ENCODE data around the gene SP1. TPM values are rescaled to one million over a fixed set of nuclear protein-coding genes. Genes with fewer than 3 reads are reported as not detected.

SP1 gene
- total RNA-seq, 1 donor: 50.3 TPM

GRCh38 chr12:53456654-53457366 lies 76.8 kb downstream of the SP1 start:
- Histone ChIP-seq H3K79me2 (ENCODE audit: insufficient read depth, low read length) (peaks cover 97% of the 10 kb centered on the region), H3K27ac (ENCODE audit: low read depth, low read length) (no peak overlapping the region), H3K4me1 (ENCODE audit: insufficient read depth, low read length) (peaks cover 21% of the 10 kb centered on the region), H3K4me2 (ENCODE audit: insufficient read depth, low read length) (no peak overlapping the region), H2AFZ (ENCODE audit: low read length) (no peak overlapping the region), H3K27me3 (ENCODE audit: insufficient read depth, low read length) (no peaks in the 10 kb centered on the region), H4K20me1 (ENCODE audit: insufficient read depth, low read length) (peaks cover 62% of the 10 kb centered on the region), H3K4me3 (ENCODE audit: insufficient read depth, low read length) (no peak overlapping the region), H3K36me3 (ENCODE audit: insufficient read depth, low read length) (peaks cover 78% of the 10 kb centered on the region), H3K9me3 (ENCODE audit: low read depth, low read length) (no peaks in the 10 kb centered on the region)
- DNase-seq (ENCODE audit: insufficient read length, low spot score, missing footprints): no peak
- no peak for TF ChIP-seq CTCF (IDR thresholded peaks at IDR 0.05; ENCODE audit: extremely low read depth, low read depth, low read length)

GRCh38 chr12:53459097-53459496 lies 79.1 kb downstream of the SP1 start:
- no peak for TF ChIP-seq CTCF (IDR thresholded peaks at IDR 0.05; ENCODE audit: extremely low read depth, low read depth, low read length)
- peaks cover 100% of the 10 kb centered on the region for H3K79me2 ChIP-seq (ENCODE audit: insufficient read depth, low read length)
- H3K4me3 ChIP-seq (ENCODE audit: insufficient read depth, low read length): no peak overlapping the region
- H3K36me3 ChIP-seq (ENCODE audit: insufficient read depth, low read length): peaks cover 100% of the 10 kb centered on the region
- H3K27ac ChIP-seq (ENCODE audit: low read depth, low read length): no peak overlapping the region
- H3K4me1 ChIP-seq (ENCODE audit: insufficient read depth, low read length): peaks cover 8% of the 10 kb centered on the region
- H3K27me3 ChIP-seq (ENCODE audit: insufficient read depth, low read length): no peaks in the 10 kb centered on the region
- no peak overlapping the region for H3K4me2 ChIP-seq (ENCODE audit: insufficient read depth, low read length)
- no peaks in the 10 kb centered on the region for H3K9me3 ChIP-seq (ENCODE audit: low read depth, low read length)
- peaks cover 64% of the 10 kb centered on the region for H4K20me1 ChIP-seq (ENCODE audit: insufficient read depth, low read length)
- no peak for DNase-seq (ENCODE audit: insufficient read length, low spot score, missing footprints)
- no peak overlapping the region for H2AFZ ChIP-seq (ENCODE audit: low read length)

- H3K9me3 ChIP-seq (ENCODE audit: low read depth, low read length): no peaks in the 10 kb centered on the region
- no peaks in the 10 kb centered on the region for H3K4me1 ChIP-seq (ENCODE audit: insufficient read depth, low read length)
- DNase-seq (ENCODE audit: insufficient read length, low spot score, missing footprints): no peak
- peaks cover 58% of the 10 kb centered on the region for H4K20me1 ChIP-seq (ENCODE audit: insufficient read depth, low read length)
- no peak overlapping the region for H3K27ac ChIP-seq (ENCODE audit: low read depth, low read length)
- H3K79me2 ChIP-seq (ENCODE audit: insufficient read depth, low read length): peaks cover 99% of the 10 kb centered on the region
- peaks cover 99% of the 10 kb centered on the region for H3K36me3 ChIP-seq (ENCODE audit: insufficient read depth, low read length)
- H2AFZ ChIP-seq (ENCODE audit: low read length): no peak overlapping the region
- no peaks in the 10 kb centered on the region for H3K27me3 ChIP-seq (ENCODE audit: insufficient read depth, low read length)
- no peak overlapping the region for H3K4me3 ChIP-seq (ENCODE audit: insufficient read depth, low read length)
- no peak for TF ChIP-seq CTCF (IDR thresholded peaks at IDR 0.05; ENCODE audit: extremely low read depth, low read depth, low read length)
- H3K4me2 ChIP-seq (ENCODE audit: insufficient read depth, low read length): no peak overlapping the region
Measured at GRCh38 chr12:53461059-53461458, 81.1 kb downstream of the SP1 start.

- no peak for DNase-seq (ENCODE audit: insufficient read length, low spot score, missing footprints)
- no peak overlapping the region for H3K27ac ChIP-seq (ENCODE audit: low read depth, low read length)
- peaks cover 99% of the 10 kb centered on the region for H3K79me2 ChIP-seq (ENCODE audit: insufficient read depth, low read length)
- no peak overlapping the region for H3K4me2 ChIP-seq (ENCODE audit: insufficient read depth, low read length)
- no peak overlapping the region for H3K4me3 ChIP-seq (ENCODE audit: insufficient read depth, low read length)
- H3K4me1 ChIP-seq (ENCODE audit: insufficient read depth, low read length): no peaks in the 10 kb centered on the region
- H3K36me3 ChIP-seq (ENCODE audit: insufficient read depth, low read length): peaks cover 99% of the 10 kb centered on the region
- no peaks in the 10 kb centered on the region for H3K27me3 ChIP-seq (ENCODE audit: insufficient read depth, low read length)
- no peak overlapping the region for H2AFZ ChIP-seq (ENCODE audit: low read length)
- no peak for TF ChIP-seq CTCF (IDR thresholded peaks at IDR 0.05; ENCODE audit: extremely low read depth, low read depth, low read length)
- peaks cover 60% of the 10 kb centered on the region for H4K20me1 ChIP-seq (ENCODE audit: insufficient read depth, low read length)
- no peaks in the 10 kb centered on the region for H3K9me3 ChIP-seq (ENCODE audit: low read depth, low read length)
Measured at GRCh38 chr12:53461591-53461990, 81.6 kb downstream of the SP1 start.
